ENCODE data around the gene PLA1A. TPM values are rescaled to one million over a fixed set of nuclear protein-coding genes. Genes with fewer than 3 reads are reported as not detected.

PLA1A gene
- total and polyA plus RNA-seq, 2 donors (not counting 3 experiments of a cell fraction or from before 2014, with no cell fraction given): 0.07 TPM; not detected in 1

- Histone ChIP-seq H3K27ac (ENCODE audit: insufficient read depth, low read depth, low read length) (no peak overlapping the region), H3K79me2 (ENCODE audit: control insufficient read depth, insufficient read depth, low read length) (no peaks in the 10 kb centered on the region), H4K20me1 (replicated peaks; ENCODE audit: control insufficient read depth, extremely low read depth, insufficient read depth, low read length) (no peaks in the 10 kb centered on the region), H3K9ac (replicated peaks; ENCODE audit: extremely low read depth, insufficient read depth, low read length) (no peak overlapping the region), H3K36me3 (ENCODE audit: control insufficient read depth in 2 of 2, extremely low read depth in 1 of 2, insufficient read depth in 2 of 2, low read length in 2 of 2) (no peaks in the 10 kb centered on the region), H3K4me1 (ENCODE audit: control insufficient read depth, extremely low read depth, insufficient read depth, low read length) (no peaks in the 10 kb centered on the region), H3K4me3 (replicated peaks in 1 of 3; ENCODE audit: insufficient read depth in 1 of 3, low read depth in 1 of 3, low read length in 3 of 3) (no peak overlapping the region), H3K9me1 (replicated peaks; ENCODE audit: control insufficient read depth, extremely low read depth, insufficient read depth, low read length) (no peaks in the 10 kb centered on the region), H3K4me2 (ENCODE audit: insufficient read depth, low read length) (no peak overlapping the region), H3K9me3 (replicated peaks; ENCODE audit: control insufficient read depth, insufficient read depth, low read length) (no peaks in the 10 kb centered on the region), H3K27me3 (ENCODE audit: control insufficient read depth in 2 of 2, insufficient read depth in 2 of 2, low read length in 2 of 2) (peaks cover 8 to 11% of the 10 kb centered on the region in 2 experiments), H2AFZ (ENCODE audit: low read depth, low read length) (no peak overlapping the region)
- DNase-seq (ENCODE audit: low read depth, low spot score) (no peak), FAIRE-seq (no peak)
- ChIA-PET POLR2A (no interaction called here), CTCF (interaction anchor here (1.0 to 1.7 kb wide), 2 partner anchors 18 to 30 kb away, joined by 3 to 4 read pairs; partner anchors contain the start of gene ADPRH)
- intact Hi-C loops (cut with micrococcal nuclease) (no loop called here), dilution Hi-C loops (cut with MboI; ENCODE audit: extremely low pct_ligation_motif_present, low sequenced_read_pairs) (no loop called here)
- no TSS peak for BruUV-seq (replicated peaks)
- no peak for TF ChIP-seq POLR2AphosphoS5 (IDR thresholded peaks at IDR 0.05; ENCODE audit: insufficient read depth, low read depth, low read length)
- TF ChIP-seq MAX (IDR thresholded peaks at IDR 0.05; ENCODE audit: insufficient read depth, insufficient read length): no peak
- no peak for TF ChIP-seq FOS (IDR thresholded peaks at IDR 0.05; ENCODE audit: borderline replicate concordance, insufficient read depth, low read length)
- no peak for TF ChIP-seq EZH2 (IDR thresholded peaks at IDR 0.05; ENCODE audit: borderline replicate concordance, low read depth, low read length, severe bottlenecking)
- no peak for TF ChIP-seq JUN (IDR thresholded peaks at IDR 0.05; ENCODE audit: borderline replicate concordance, insufficient read depth, insufficient read length, low read depth)
- no peak for TF ChIP-seq GATA2 (IDR thresholded peaks at IDR 0.05; ENCODE audit: insufficient read depth, insufficient read length, low read depth, low read length)
- no peak for TF ChIP-seq MYC (IDR thresholded peaks at IDR 0.05; ENCODE audit: low read depth, low read length)
- no peak for TF ChIP-seq POLR2A (IDR thresholded peaks at IDR 0.05; ENCODE audit: low read depth, low read length)
- TF ChIP-seq, protein P1, sequence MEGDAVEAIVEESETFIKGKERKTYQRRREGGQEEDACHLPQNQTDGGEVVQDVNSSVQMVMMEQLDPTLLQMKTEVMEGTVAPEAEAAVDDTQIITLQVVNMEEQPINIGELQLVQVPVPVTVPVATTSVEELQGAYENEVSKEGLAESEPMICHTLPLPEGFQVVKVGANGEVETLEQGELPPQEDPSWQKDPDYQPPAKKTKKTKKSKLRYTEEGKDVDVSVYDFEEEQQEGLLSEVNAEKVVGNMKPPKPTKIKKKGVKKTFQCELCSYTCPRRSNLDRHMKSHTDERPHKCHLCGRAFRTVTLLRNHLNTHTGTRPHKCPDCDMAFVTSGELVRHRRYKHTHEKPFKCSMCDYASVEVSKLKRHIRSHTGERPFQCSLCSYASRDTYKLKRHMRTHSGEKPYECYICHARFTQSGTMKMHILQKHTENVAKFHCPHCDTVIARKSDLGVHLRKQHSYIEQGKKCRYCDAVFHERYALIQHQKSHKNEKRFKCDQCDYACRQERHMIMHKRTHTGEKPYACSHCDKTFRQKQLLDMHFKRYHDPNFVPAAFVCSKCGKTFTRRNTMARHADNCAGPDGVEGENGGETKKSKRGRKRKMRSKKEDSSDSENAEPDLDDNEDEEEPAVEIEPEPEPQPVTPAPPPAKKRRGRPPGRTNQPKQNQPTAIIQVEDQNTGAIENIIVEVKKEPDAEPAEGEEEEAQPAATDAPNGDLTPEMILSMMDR (IDR thresholded peaks at IDR 0.05; ENCODE audit: extremely low read depth in 1 of 2, insufficient read depth in 1 of 2, low read depth in 1 of 2, low read length in 2 of 2): no peak
Observed at GRCh38 chr3:119609301-119609700, 11.6 kb downstream of the PLA1A start.

Measured in endothelial cell of umbilical vein (primary cell).